Mesenchymal stem cell (in vitro differentiated cells and primary cell): ENCODE measurements around the gene SNRPD2.
A peak's percentile ranks its signal among the peaks of the same experiment; 100 is the strongest.

Experiments
- DNase-seq: peaks from one replicate; pipeline ENCODE4 v3.0.0-alpha.2; 2013
- H2AFZ ChIP-seq: one replicate; pipeline ENCODE4 v1.6.1; 2013; ENCODE audit warnings: low read depth, mild to moderate bottlenecking, control low read depth, inconsistent platforms, low read length, moderate library complexity
- H2AK5ac ChIP-seq: 2 replicates; pipeline ENCODE4 v1.6.1; 2013; ENCODE audit warnings: low read length, moderate library complexity, mild to moderate bottlenecking, inconsistent platforms; ENCODE audit not compliant: severe bottlenecking
- H2BK120ac ChIP-seq: one replicate; pipeline ENCODE4 v1.6.1; 2013; ENCODE audit warnings: low read depth, mild to moderate bottlenecking, inconsistent platforms, low read length, moderate library complexity
- H2BK12ac ChIP-seq, 2 experiments: one replicate each; pipeline ENCODE4 v1.6.1; 2013; ENCODE audit warnings: inconsistent platforms in 2 of 2, low read length in 2 of 2, mild to moderate bottlenecking in 2 of 2, moderate library complexity in 2 of 2, control low read depth in 1 of 2
- H2BK15ac ChIP-seq: one replicate; pipeline ENCODE4 v1.6.1; 2013; ENCODE audit warnings: mild to moderate bottlenecking, low read depth, inconsistent platforms; ENCODE audit not compliant: poor library complexity, severe bottlenecking
- H2BK5ac ChIP-seq: 2 replicates; pipeline ENCODE4 v1.6.1; 2013; ENCODE audit warnings: low read depth, mild to moderate bottlenecking, low read length, control low read depth, inconsistent platforms; ENCODE audit not compliant: poor library complexity, severe bottlenecking
- H3K14ac ChIP-seq, 2 experiments: one replicate each; pipeline ENCODE4 v1.6.1; 2013; ENCODE audit warnings: inconsistent platforms in 2 of 2, low read length in 2 of 2, control low read depth in 1 of 2, mild to moderate bottlenecking in 1 of 2, moderate library complexity in 1 of 2
- H3K18ac ChIP-seq, 2 experiments: one replicate each; pipeline ENCODE4 v1.6.1; 2013; ENCODE audit warnings: inconsistent platforms in 2 of 2, low read length in 2 of 2, control low read depth in 1 of 2, low read depth in 1 of 2, mild to moderate bottlenecking in 1 of 2
- H3K23ac ChIP-seq, 2 experiments: one replicate each; pipeline ENCODE4 v1.6.1; 2013; ENCODE audit warnings: inconsistent platforms in 2 of 2, low read length in 2 of 2, mild to moderate bottlenecking in 2 of 2, moderate library complexity in 2 of 2, control low read depth in 1 of 2
- H3K27ac ChIP-seq: 2 replicates; pipeline ENCODE4 v1.5.1; 2013; ENCODE audit warnings: mild to moderate bottlenecking, moderate library complexity, low read length, control low read depth, inconsistent platforms; ENCODE audit not compliant: poor library complexity, severe bottlenecking
- H3K27me3 ChIP-seq, 2 experiments: 2 replicates each; pipeline versions ENCODE4 v1.6.1 to v1.7.0; 2013; ENCODE audit warnings: low read length in 2 of 2, mild to moderate bottlenecking in 2 of 2, moderate library complexity in 2 of 2, control low read depth in 1 of 2, inconsistent platforms in 1 of 2; ENCODE audit not compliant: control insufficient read depth in 1 of 2, insufficient read depth in 1 of 2
- H3K36me3 ChIP-seq, 2 experiments: 2 replicates each; pipeline versions ENCODE4 v1.6.1 to v1.7.0; 2013; ENCODE audit warnings: low read length in 2 of 2, control low read depth in 1 of 2, inconsistent platforms in 1 of 2, low read depth in 1 of 2, mild to moderate bottlenecking in 1 of 2; ENCODE audit not compliant: insufficient read depth in 2 of 2, control insufficient read depth in 1 of 2
- H3K4ac ChIP-seq, 2 experiments: one replicate each; pipeline ENCODE4 v1.6.1; 2013; ENCODE audit warnings: inconsistent platforms in 2 of 2, low read length in 2 of 2, mild to moderate bottlenecking in 2 of 2, moderate library complexity in 2 of 2, control low read depth in 1 of 2, low read depth in 1 of 2
- H3K4me1 ChIP-seq: 2 replicates; pipeline ENCODE4 v1.6.1; 2013; ENCODE audit warnings: low read depth, low read length, control low read depth; ENCODE audit not compliant: control insufficient read depth, insufficient read depth
- H3K4me2 ChIP-seq: 2 replicates; pipeline ENCODE4 v1.6.1; 2013; ENCODE audit warnings: low read length, mild to moderate bottlenecking, inconsistent platforms; ENCODE audit not compliant: poor library complexity, severe bottlenecking
- H3K4me3 ChIP-seq, 2 experiments: 2 replicates each; pipeline versions ENCODE4 v1.5.1 to v1.7.0; 2013; ENCODE audit warnings: low read length in 2 of 2, mild to moderate bottlenecking in 2 of 2, control low read depth in 1 of 2, low read depth in 1 of 2; ENCODE audit not compliant: insufficient read depth in 1 of 2
- H3K79me1 ChIP-seq: replicated peaks from 2 replicates; pipeline ENCODE4 v1.6.1; 2013; ENCODE audit warnings: mild to moderate bottlenecking, control low read depth, low read length, inconsistent platforms; ENCODE audit not compliant: poor library complexity, severe bottlenecking
- H3K9ac ChIP-seq: 2 replicates; pipeline ENCODE4 v1.7.0; 2013; ENCODE audit warnings: mild to moderate bottlenecking, low read length, moderate library complexity
- H3K9me3 ChIP-seq: 2 replicates; pipeline ENCODE4 v1.7.0; 2013; ENCODE audit warnings: mild to moderate bottlenecking, low read length; ENCODE audit not compliant: control insufficient read depth
- H4K8ac ChIP-seq: one replicate; pipeline ENCODE4 v1.6.1; 2013; ENCODE audit warnings: inconsistent platforms, mild to moderate bottlenecking, low read length, moderate library complexity
- H4K91ac ChIP-seq: one replicate; pipeline ENCODE4 v1.6.1; 2013; ENCODE audit warnings: mild to moderate bottlenecking, low read length, inconsistent platforms
- WGBS: methylation state at CpG from one replicate; pipeline ENCODE4 v1.1.7; 2013; ENCODE audit warnings: mixed read lengths; 5-methylcytosine and 5-hydroxymethylcytosine counted together

SNRPD2 gene

DNA sequence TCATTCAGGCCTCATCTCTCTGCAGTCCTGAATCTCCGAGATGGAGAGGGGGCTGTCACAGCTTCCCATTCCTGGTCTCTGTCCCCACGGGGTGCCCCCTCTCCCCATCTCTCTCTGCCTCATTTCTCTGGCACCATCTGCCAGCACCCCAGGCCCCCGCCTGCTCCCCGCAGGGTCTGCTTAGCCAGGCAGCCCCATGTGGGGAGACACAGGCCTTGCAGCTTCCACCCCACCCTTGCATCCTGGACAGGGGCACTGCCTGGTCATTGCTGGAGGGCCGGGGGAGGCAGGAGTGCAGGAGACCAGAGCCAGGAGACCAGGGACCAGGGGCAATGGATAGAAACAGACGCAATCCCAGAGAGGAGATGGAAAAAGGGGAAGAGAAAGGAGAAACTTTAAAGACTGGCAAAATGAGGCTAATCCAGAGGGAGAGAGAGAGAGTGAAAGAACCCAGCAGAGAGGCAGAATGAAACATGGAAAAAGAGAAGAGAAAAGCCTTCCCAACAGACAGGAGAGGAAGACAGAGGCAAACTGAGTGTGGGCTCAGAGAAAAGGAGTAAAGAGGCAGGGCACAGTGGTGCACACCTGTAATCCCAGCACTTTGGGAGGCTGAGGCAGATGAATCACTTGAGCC, 32.5 kb downstream of the SNRPD2 start:
- H2BK120ac ChIP-seq, result no peak overlapping the region
- no peaks in the 10 kb centered on the region for H3K79me1 ChIP-seq
- no peak overlapping the region for H3K18ac ChIP-seq
- no peak overlapping the region for H4K8ac ChIP-seq
- no peaks in the 10 kb centered on the region for H3K9me3 ChIP-seq
- peak overlapping the region in 1 of 2 experiments; percentile 76 for H3K14ac ChIP-seq
- WGBS, result 70% methylated on average over 6 of the region's 6 CpGs
- no peak overlapping the region for H3K4me2 ChIP-seq
- no peaks in the 10 kb centered on the region for H3K36me3 ChIP-seq
- peaks cover 29 to 36% of the 10 kb centered on the region in 2 experiments for H3K27me3 ChIP-seq
- no peak overlapping the region for H3K23ac ChIP-seq
- no peak overlapping the region for H2AK5ac ChIP-seq
- peak overlapping the region; percentile 53 for H4K91ac ChIP-seq
- no peak overlapping the region for H3K4me3 ChIP-seq
- DNase-seq, result no peak
- no peak overlapping the region for H3K27ac ChIP-seq
- no peak overlapping the region for H2BK5ac ChIP-seq
- H3K4me1 ChIP-seq, result peaks cover 2% of the 10 kb centered on the region
- H3K4ac ChIP-seq, result peak overlapping the region in 1 of 2 experiments; percentile 37
- H2BK12ac ChIP-seq, result peak overlapping the region in 1 of 2 experiments; percentile 94
- H2AFZ ChIP-seq, result no peak overlapping the region
- no peak overlapping the region for H3K9ac ChIP-seq
- H2BK15ac ChIP-seq, result peak overlapping the region; percentile 74

DNA sequence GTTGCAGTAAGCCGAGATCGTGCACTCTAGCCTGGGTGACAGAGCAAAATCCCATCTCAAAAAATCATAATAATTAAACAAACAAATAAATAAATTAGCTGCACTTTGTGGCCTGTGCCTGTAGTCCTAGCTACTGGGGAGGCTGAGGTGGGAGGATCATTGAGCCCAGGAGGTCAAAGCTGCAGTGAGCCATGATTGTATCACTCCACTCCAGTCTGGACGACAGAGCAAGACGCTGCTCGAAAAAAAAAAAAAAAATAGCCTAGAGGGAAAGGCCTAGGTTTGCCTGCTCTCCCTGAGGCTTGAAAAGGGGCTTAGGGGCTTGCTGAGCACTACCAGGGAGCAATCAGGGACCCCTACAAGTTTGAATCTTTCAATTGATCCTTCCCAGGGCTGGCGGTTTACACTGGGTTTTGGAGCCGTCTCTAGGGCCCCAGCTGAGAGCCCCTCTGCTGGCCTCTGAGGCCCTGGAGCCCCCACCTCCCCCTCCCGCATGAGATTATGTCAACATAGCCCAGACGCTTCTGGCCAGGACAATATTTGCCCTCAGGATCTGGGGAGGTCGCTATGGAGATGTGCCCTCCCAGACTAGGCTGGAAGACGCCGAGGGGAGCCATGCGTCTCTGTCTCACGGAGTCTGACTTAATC, 34.1 kb downstream of the SNRPD2 start:
- Histone ChIP-seq H3K23ac (no peak overlapping the region), H3K36me3 (no peaks in the 10 kb centered on the region), H3K4me2 (no peak overlapping the region), H3K9me3 (no peaks in the 10 kb centered on the region), H3K18ac (peak overlapping the region in 1 of 2 experiments; percentile 16), H3K4me3 (no peak overlapping the region), H3K4me1 (peaks cover 2% of the 10 kb centered on the region), H2AK5ac (no peak overlapping the region), H3K14ac (no peak overlapping the region), H4K91ac (no peak overlapping the region), H3K27ac (no peak overlapping the region), H2AFZ (peak overlapping the region; percentile 44), H2BK15ac (no peak overlapping the region), H2BK5ac (no peak overlapping the region), H2BK120ac (peak overlapping the region; percentile 15), H3K4ac (no peak overlapping the region), H3K9ac (no peak overlapping the region), H4K8ac (peak overlapping the region; percentile 49), H3K79me1 (no peaks in the 10 kb centered on the region), H3K27me3 (peaks cover 29 to 37% of the 10 kb centered on the region in 2 experiments), H2BK12ac (no peak overlapping the region)
- 17% methylated on average over 13 of the region's 14 CpGs for WGBS
- DNase-seq, result peak; percentile 58

GRCh38 chr19:45655073-45655472, 36.7 kb downstream of the SNRPD2 start:
- Histone ChIP-seq H3K14ac (no peak overlapping the region), H2AFZ (no peak overlapping the region), H2BK12ac (no peak overlapping the region), H3K4me2 (no peak overlapping the region), H3K18ac (no peak overlapping the region), H3K27me3 (peaks cover 19 to 23% of the 10 kb centered on the region in 2 experiments), H4K8ac (no peak overlapping the region), H3K4me3 (no peak overlapping the region), H3K4me1 (peaks cover 2% of the 10 kb centered on the region), H4K91ac (no peak overlapping the region), H3K9ac (no peak overlapping the region), H3K9me3 (no peaks in the 10 kb centered on the region), H2BK120ac (no peak overlapping the region), H2BK15ac (no peak overlapping the region), H3K79me1 (no peaks in the 10 kb centered on the region), H2BK5ac (no peak overlapping the region), H3K4ac (no peak overlapping the region), H2AK5ac (no peak overlapping the region), H3K23ac (no peak overlapping the region), H3K36me3 (no peaks in the 10 kb centered on the region), H3K27ac (no peak overlapping the region)
- DNase-seq, result no peak
- WGBS, result 90% methylated on average over 3 of the region's 3 CpGs

- DNase-seq, result no peak
- no peak overlapping the region for H3K4me2 ChIP-seq
- H2BK120ac ChIP-seq, result no peak overlapping the region
- no peaks in the 10 kb centered on the region for H3K9me3 ChIP-seq
- peaks cover 2% of the 10 kb centered on the region for H3K4me1 ChIP-seq
- no peak overlapping the region for H2AK5ac ChIP-seq
- no peak overlapping the region for H2BK15ac ChIP-seq
- no peak overlapping the region for H4K8ac ChIP-seq
- H4K91ac ChIP-seq, result no peak overlapping the region
- no peak overlapping the region for H2BK5ac ChIP-seq
- no peak overlapping the region for H3K27ac ChIP-seq
- H3K4ac ChIP-seq, result no peak overlapping the region
- no peak overlapping the region for H3K4me3 ChIP-seq
- 51% methylated on average over 5 of the region's 5 CpGs for whole genome bisulfite sequencing
- H3K23ac ChIP-seq, result no peak overlapping the region
- no peak overlapping the region for H2AFZ ChIP-seq
- no peaks in the 10 kb centered on the region for H3K79me1 ChIP-seq
- no peak overlapping the region for H2BK12ac ChIP-seq
- H3K14ac ChIP-seq, result no peak overlapping the region
- H3K36me3 ChIP-seq, result no peaks in the 10 kb centered on the region
- H3K9ac ChIP-seq, result no peak overlapping the region
- no peak overlapping the region for H3K18ac ChIP-seq
- peaks cover 8 to 12% of the 10 kb centered on the region in 2 experiments for H3K27me3 ChIP-seq
Observed at GRCh38 chr19:45653634-45654033, 38.1 kb downstream of the SNRPD2 start.
